NCI-H345 (cell line): ENCODE data around the gene C17orf100.

Source experiments
- DNase-seq: peaks from one replicate; lab custom pipeline; 2025; lab: John Stamatoyannopoulos, UW

The C17orf100 gene

DNA sequence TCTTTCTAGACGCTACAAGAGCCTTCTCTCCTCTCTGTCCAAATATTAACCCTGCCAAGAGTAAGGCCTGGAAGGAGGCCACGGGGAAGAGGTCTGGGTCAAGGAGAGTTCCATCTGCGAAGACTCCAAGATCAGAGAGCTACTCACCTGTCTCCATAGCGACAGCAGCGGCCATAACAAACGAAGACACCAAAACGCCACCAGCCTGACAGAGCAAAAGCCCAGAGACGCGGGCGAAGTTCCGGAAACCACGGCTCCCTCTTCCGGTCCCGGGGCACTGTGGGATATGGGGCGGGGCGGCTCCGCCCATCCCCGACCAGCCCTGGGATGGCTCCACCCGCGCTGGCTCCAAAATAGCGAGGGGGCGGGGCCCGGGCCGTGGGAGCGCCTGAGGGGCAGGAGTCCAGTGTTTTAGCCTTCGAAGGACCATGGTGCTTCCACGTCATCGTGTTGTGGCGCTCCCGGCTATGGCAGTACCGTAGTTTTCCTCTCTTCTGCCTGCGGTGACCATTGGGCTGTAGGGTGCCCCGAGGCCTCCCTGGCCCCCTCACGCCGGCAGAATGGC, at the start of gene C17orf100, which contains the start of gene MED31:
Gene C17orf100, plus strand, starts transcription at position 409 of the 565 bp plus-strand sequence. Its CDS starts 152 bp downstream, at position 561.
Gene MED31, minus strand, starts transcription at position 252 of the 565 bp plus-strand sequence. Its CDS starts 77 bp downstream, at position 175.
- peak; percentile 87 for DNase-seq

DNA sequence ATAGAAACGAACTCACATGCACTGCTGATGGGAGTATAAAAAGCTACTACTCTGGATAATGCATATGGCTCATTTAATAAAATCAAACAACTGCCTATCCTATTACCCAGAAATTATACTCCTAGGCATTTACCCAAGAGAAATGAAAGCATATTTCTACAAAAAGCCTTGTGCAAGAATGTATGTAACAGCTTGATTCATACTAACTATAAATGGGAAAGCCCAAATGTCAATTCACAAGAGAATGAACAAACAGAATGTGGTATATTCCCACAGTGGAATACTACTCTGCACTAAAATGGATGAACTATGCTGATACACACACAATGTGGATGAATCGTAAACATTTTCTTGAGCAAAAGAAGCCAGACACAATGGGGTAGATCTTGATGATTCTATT, 49.4 kb upstream of the C17orf100 start:
- DNase-seq, result no peak

DNA sequence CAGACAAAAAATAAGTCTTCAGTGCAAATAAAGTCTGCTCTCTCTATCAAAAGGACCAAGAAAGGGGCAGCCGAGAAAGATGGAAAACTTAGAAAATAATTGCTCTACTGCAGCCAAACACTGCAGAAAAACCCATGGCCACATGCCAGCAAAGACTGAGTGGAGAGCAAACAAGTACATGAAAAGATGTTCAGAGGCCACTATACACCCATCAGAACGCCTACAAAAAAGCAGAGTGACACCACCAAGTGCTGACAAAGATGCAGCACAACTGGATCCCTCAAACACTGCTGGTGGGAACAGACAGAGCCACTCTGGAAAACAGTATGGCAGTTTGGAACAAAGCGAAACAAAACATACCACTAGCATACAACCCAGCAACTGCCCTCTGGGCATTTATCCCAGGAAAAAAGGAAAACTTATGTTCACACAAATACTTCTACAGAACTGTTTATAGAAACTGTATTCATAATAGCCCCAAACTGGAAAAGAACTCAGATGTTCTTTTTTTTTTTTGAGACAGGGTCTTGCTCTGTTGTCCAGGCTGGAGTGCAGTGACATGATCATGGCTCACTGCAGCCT, 47.7 kb upstream of the C17orf100 start:
- DNase-seq, result no peak

DNA sequence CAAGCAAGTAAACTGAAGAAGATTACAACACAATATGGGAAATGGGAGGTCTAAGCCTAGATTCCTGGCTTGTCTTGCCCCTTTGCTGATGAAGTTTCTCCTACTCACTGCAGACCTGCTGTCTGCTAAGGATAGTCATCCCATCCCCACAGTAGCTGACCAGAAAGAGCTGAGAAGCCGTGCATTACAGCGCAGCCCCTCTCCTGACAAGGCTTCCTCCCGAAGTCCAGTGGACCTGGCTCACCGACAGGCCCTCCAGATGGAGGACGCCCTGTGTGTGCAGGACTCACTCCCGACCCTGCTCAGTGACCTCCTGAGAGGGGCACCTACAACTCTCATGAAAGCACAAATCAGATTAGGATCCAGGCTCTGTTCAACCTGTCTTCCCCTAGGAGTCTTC, 46.4 kb upstream of the C17orf100 start:
- no peak for DNase-seq

DNA sequence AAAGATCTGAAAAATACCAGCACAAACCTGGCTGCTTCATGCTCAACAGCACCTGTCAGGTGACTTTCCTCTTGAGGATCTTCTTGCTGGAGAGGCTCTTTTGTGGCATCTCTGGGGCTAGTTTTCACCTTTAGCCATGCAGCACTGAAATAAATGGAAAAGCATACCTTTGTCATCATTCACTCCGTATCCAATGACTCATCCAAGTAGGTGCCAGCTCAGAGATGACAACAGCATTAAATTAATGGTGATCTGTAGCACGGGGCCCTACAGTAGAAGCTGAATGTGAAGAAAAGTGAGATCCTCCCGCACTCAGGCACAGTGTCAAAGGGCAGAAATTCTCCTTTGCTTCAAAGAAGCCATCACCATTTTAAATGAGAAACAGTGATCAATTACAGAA, 43.2 kb upstream of the C17orf100 start:
- DNase-seq, result no peak

DNA sequence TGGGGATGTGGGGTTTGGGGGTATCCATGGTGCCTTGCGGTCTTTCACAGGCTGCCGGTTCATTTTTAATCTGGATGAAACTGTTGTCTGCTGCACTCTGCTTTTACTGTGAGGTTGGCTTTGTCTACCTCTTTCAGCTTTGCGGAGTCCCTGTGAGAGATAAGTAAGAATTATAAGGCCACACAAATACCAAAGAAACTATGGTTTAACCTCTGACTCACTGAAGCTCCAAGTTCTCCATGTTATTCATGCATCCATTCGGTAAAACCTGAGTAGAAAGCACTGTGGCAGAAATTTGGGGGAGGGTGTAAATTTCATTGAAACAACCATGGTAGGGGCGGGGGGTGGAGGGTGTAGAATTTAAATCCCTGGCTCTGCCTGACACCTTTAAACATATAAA, 41.6 kb upstream of the C17orf100 start:
- DNase-seq, result no peak

DNA sequence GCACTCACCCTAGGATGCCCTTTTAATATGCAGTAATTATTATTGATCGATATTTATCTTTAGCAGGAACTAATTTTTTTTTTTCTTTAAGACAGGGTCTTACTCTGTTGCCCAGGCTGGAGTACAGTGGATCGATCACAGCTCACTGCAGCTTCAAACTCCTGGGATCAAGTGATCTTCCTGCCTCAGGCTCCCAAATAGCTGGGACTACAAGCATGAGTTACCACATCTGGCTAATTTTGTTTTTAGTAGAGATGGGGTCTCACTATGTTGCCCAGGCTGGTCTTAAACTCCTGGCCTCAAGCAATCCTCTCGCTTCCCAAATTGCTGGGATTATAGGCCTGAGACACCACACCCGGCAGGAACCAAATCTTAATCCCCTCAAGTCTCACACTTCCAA, 40.3 kb upstream of the C17orf100 start:
- DNase-seq, result no peak

DNA sequence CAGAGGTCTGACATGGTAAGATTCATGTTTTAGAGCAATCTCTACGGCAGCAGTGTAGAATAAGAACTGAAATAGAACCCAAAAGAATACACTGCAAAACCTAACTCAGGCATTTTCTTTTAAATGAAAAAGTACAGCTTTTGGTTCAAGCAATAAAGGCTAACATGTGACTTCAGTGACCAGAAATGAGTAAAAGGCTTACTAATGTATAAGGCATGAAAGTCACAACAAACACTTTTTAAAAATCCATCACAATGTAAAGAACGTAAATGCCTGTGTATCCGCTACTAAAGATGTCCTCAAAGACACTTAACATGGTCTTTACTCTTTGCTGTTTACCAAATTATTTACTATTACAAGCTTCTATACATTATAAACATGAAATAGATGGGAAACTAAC, 27.6 kb upstream of the C17orf100 start:
- DNase-seq, result no peak

DNA sequence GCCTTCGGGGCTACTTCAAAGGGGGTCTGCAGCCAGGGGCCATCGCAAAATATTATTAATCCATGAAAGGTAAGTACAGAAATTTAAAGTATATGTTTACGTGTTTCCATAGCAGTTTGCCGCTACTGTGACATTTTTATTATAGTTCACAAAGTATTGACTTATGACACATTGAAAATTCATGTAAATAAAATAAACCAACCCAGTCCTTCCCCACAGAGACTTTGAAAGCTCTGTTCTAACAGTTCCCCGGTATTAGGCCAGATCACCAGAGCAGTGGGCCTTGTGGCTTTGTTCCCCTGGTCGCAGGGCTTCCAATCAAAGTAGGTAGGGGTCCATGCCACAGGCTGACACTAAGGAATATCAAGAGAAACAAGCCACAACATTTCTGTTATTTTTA, 24.9 kb upstream of the C17orf100 start:
- DNase-seq, result no peak

DNA sequence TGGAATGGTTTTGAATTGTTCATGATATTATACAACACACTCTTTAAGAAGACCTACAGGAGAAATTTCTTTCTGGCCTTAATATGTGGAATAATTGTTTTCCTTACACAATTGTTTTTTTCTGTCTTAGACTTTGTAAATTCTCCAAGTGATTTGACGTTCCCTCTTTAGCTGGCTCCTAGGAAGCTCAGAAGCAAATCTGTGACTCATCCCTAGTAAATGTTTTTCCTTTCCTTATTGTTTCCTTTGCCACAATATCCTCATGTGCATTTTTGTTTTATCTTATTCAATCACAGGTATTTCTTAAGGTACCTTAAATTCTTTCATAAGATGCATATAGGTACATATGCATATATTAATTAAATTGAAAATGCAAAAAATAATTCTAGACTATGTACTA, 24.5 kb upstream of the C17orf100 start:
- DNase-seq, result no peak

DNA sequence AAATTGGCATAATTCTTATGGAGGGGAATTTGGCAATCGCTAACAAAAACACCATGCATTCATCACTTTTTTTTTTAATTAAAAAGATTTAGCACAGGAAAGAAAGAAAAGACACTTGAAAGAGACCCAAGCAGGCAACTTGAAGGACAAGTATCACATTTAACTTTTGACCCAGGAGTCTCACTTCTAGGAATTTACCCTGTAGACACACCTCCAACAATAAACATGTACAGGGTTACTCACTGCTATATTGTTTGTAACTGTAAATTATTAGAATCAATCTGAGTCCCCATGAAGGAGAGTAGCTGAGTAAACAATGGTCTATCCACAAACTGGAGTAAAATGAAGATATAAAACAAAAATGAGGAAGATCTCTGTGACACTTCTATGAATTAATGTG, 21.2 kb upstream of the C17orf100 start:
- DNase-seq, result no peak

DNA sequence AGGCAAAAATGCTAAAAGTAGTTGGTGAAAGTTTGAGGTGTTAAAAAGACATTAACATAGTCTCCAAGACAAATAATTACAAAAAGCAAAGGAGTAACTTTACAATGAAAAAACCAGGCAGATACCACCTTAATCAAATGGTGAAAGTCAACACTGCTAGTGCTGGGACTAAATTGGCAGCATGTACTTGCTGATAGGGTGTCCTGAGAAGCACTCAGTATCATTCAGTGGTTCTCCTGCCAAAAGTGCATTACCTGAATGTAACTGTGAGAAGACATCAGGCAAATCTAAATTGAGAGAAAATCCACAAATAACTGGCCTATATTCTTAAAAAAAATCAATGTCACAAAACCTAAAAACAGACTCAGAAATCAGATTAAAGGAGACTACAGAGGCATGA, 19.0 kb upstream of the C17orf100 start:
- no peak for DNase-seq

DNA sequence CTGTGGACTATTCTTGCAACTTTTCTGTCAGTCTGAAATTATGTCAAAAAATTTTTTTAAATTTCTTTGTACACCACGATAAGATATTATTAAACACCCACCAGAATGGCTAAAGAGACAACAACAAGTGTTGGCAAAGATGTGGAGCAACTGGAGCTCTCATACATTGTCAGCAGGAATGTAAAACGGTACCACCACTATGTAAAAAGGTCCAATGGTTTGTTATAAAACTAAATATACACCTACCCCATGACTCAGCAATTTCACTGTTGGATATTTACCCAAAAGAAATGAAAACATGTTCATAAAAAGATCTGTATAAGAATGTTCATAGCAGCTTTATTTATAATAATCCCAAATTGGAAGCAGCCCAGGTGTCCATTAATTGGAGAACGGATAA, 18.3 kb upstream of the C17orf100 start:
- DNase-seq, result no peak

DNA sequence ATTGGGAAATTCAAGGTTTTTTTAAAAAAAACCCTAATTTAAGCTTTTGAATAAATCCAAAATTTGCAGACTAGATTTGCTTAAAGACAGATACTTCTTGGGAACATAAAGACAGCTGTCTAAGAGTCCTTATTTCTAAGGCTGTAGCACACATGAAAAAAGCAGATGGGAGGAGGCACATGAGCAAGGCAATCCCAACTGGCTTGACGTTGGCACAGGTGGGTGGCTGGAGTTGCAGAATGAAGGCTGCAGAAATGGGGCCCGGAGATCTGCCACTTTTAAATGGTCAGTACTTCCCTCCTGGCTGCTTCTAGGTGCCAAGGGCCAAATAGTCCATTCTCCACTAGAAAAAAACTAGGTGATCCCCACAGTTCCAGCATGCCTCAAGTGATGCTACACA, 15.5 kb upstream of the C17orf100 start:
- DNase-seq, result no peak

DNA sequence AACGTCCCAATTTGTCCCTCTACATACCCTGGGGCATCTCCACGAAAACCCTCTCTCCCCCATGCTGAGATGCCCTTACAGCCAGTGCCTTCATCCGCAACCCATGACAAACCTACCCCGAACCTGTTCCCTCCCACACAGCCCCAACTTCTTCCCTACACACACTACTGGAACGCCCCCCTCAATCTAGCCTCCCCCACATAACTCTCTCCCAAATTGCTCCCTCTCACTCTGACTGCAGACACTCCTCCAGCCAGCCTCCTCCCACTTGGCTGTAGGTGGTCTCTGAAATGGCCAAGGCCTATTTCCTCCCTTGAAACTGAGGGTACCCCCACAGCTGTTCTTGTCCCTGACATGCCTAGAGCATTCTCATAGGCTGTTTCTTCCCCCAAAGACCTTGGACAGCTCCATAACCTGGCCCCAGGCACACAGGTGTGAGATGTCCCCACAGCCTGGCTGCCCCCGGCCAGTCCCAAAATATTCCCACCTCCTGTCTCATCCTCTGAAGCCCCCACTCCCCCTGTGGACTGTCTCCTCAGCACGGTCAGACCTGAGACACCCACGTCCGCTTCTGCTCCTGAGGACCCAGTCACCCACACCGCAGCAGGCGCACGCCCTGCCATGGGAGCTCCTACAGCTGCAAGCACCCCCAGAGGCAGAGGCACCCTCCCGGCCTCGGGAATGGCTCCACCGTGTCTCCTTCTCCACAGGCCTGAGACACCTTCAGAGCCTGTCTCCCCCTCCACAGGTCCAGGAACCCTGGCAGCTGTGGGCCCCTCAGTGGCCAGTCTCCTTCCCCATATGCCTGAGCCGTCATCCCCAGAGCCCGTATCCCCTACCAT, 14.7 kb upstream of the C17orf100 start:
- DNase-seq, result no peak

DNA sequence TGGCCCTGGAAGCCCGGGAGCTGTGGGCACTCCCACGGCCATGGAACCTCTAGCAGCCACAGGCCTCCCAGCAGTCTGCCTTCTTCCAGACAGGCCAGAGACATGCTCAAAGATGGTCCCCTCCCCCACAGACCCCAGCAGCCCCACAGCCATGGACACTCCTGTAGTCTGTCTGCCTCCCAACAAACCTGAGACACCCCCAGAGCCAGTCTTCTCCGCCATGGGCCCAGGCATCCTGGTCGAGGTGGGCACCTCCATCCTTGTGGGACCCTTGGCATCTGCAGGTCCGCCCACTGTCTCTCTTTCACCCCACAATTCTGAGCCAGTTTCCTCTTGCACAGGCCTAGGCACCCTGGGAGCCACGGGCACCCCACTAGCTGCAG, 14.1 kb upstream of the C17orf100 start:
- DNase-seq, result no peak

DNA sequence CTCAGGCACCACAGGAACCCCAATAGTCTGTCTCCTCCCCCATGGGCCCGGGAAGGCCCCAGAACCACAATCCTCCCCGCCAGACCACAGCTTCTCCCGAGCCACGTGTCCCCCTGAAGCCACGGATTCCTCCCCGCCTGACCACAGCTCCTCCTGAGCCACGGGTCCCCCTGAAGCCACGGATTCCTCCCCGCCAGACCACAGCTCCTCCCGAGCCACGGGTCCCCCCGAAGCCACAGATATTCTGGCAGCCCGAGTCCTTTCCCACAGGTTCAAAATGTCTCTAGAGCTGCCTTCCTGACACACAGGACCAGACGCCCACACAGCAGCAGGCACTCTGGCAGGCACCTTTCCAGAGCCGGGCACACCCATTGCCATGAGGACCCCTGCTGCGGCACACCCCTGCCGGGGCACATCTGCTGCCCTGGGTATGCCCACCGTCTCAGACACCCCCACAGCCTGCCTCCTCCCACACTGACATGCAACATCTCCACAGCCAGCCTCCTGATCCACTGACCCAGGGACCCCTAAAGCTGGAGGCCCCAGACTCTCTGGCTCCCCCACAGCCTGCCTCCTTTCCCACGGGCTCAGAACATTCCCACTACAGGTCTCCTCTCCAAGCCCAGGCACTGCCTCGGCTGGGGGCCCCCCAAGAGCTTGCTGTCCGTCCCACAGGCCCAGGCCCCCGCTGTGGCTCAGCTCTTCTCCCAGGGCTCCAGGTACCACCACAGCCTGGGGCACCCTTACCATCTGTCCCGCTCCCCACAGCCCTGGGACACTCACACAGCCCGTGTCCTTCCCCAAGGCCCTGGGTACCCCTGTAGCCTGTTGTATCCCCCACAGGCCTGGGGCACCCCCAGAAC, 13.3 kb upstream of the C17orf100 start:
- DNase-seq, result no peak

DNA sequence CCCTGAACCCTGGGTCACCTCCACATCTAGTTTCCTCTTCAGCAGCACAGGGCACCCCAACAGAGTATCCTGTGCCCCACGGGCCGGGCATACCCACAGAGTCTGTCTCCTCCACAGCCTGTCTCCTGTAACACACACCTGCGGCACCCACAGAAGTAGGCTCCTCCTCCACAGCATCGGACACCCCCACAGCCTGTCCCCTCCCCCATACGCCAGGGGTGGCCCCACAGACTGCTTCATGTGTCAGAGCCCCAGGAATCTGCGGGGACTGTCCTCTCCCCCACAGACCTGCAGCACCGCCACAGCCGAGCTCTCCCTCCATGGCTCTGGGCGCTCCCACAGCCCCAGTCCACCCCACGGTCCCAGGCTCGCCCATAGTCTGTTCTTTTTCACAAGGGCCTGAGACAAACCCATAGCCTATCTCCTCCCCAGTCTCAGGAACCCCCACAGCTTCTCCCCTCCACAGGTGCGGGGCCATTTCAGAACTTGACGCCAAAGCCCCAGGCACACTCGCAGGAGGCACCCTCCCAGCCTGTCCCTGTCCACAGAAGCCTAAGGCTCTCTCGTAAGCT, 12.5 kb upstream of the C17orf100 start:
- DNase-seq, result no peak

DNA sequence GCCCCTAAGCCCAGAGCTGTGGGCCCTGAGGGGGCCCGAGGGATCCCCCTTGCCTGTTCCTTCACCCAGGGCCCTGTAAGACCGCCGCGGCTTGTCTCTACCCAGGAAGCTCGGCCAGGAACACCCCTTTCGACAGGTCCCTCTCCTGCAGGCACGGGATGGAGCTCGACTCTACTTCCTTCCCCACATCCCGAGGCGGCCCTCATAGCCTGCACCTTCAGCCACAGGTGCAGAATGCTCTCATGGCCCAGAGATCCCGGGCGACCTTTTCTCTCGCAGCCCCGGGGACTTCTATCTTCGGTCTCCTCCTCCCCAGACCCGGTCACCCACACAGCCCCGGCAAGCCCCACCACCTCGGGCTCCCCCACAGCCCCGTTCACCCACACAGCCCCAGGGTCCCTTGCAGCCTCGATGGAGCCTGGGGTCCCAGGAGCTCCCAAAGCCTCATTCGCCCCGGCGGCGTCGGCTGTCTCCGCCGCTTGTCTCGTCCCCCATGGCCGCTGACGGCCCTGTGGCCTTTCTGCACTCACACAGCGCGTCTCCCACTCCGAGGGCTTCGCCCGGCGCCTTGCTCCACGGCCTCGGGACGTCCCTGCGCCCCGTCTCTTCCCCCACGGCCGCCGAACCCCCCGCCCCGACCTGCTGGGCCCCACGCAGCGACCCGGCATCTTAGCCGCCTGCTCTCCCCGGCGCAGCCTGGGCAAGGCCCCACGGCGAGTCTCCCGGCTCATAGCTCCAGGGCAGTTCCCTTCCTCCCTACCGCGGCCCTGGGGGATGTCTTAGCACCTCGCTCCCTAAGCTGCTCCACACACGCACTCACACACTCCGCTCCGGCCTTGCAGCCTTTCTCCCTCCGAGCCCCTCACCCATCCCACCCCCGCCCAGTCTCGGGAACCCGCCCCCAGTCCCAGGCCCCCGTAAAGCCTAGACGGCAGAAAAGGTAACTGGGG, 11.7 kb upstream of the C17orf100 start:
- DNase-seq, result no peak

DNA sequence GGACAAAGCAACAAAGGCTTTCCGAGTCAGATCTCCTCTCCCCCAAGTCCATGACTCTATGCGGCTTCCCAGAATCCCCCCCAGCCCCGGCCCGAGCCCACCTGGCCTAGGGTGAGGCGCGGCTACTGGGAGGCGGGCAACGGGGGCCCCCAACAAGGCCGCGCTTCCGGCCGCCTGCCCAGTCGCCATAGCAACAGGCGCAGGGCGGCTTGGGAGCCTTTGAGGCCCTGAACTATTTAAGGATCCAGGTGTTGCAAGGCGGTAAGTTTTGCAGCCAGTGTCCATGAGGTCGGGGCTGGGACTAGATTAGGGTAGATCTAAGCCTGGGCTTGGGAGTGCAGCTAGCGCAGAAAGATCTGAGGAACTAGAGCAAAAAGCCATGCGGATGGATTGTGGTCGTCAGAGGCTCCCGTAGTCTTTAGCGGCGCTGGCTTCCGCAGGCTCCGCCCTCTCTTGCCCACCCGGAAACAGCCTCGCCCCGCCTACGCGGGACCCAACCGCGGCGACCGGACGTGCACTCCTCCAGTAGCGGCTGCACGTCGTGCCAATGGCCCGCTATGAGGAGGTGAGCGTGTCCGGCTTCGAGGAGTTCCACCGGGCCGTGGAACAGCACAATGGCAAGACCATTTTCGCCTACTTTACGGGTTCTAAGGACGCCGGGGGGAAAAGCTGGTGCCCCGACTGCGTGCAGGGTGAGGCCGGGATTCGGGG, 10.9 kb upstream of the C17orf100 start, which contains the start of the genes KIAA0753 and TXNDC17:
Gene KIAA0753, minus strand, starts transcription at position 176 of the 711 bp plus-strand sequence. CDS start 5,608 bp downstream, outside the sequence.
Gene TXNDC17, plus strand, starts transcription at position 525 of the 711 bp plus-strand sequence. Its CDS starts 23 bp downstream, at position 548.
- peak; percentile 87 for DNase-seq
